Renal cortex interstitium (tissue), 11 donors: ENCODE results near the gene CAMK1D. TPM values are rescaled to one million over a fixed set of nuclear protein-coding genes. Genes with fewer than 3 reads are reported as not detected.

Experiments
- DNase-seq, 11 donors: peaks; one replicate each; pipeline ENCODE4 v3.0.0-alpha.2; 2013; ENCODE audit warnings: low read depth in 9 of 11, low spot score in 4 of 11; ENCODE audit errors: extremely low read depth in 1 of 11
- polyA plus RNA-seq, 3 donors: library from polyadenylated mRNA; unstranded; fragments of 120-200 nt; gene quantifications; one replicate each; pipeline ENCODE4 v1.2.1, GENCODE V29; 2013; ENCODE audit not compliant: insufficient read length in 3 of 3

CAMK1D gene
- polyA plus RNA-seq, 3 donors, result 10.5 to 13.0 (median 10.8) TPM

- DNase-seq, result no peak
Observed at GRCh38 chr10:12622016-12622415, 272.7 kb downstream of the CAMK1D start.

GRCh38 chr10:12622691-12623090 lies 273.3 kb downstream of the CAMK1D start:
- no peak for DNase-seq

GRCh38 chr10:12625393-12626023 lies 276.2 kb downstream of the CAMK1D start:
- no peak for DNase-seq

GRCh38 chr10:12628153-12628552 lies 278.8 kb downstream of the CAMK1D start:
- DNase-seq, result no peak

GRCh38 chr10:12628964-12629766 lies 279.8 kb downstream of the CAMK1D start:
- no peak for DNase-seq

GRCh38 chr10:12629767-12630165 lies 280.4 kb downstream of the CAMK1D start:
- DNase-seq, result no peak

GRCh38 chr10:12631216-12631615 lies 281.9 kb downstream of the CAMK1D start:
- no peak for DNase-seq

- no peak for DNase-seq
Observed at GRCh38 chr10:12631787-12632562, 282.6 kb downstream of the CAMK1D start.

GRCh38 chr10:12633776-12634620 lies 284.7 kb downstream of the CAMK1D start:
- DNase-seq, result no peak

GRCh38 chr10:12634621-12634931 lies 285.2 kb downstream of the CAMK1D start:
- no peak for DNase-seq

GRCh38 chr10:12635127-12635541 lies 285.8 kb downstream of the CAMK1D start:
- DNase-seq, result no peak

GRCh38 chr10:12636571-12636970 lies 287.2 kb downstream of the CAMK1D start:
- DNase-seq, result no peak

GRCh38 chr10:12637649-12638048 lies 288.3 kb downstream of the CAMK1D start:
- DNase-seq, result no peak

GRCh38 chr10:12638103-12638502 lies 288.8 kb downstream of the CAMK1D start:
- DNase-seq, result no peak

- DNase-seq, result no peak
Observed at GRCh38 chr10:12638781-12639180, 289.4 kb downstream of the CAMK1D start.

- DNase-seq, result no peak
Observed at GRCh38 chr10:12639996-12640944, 290.9 kb downstream of the CAMK1D start.

GRCh38 chr10:12642036-12642435 lies 292.7 kb downstream of the CAMK1D start:
- DNase-seq, result no peak

- DNase-seq, result no peak
Observed at GRCh38 chr10:12643279-12643678, 293.9 kb downstream of the CAMK1D start.
